Spleen (tissue), 11 donors: Measurements from ENCODE around the gene SMARCE1. TPM values are rescaled to one million over a fixed set of nuclear protein-coding genes. Genes with fewer than 3 reads are reported as not detected.

Source experiments
- DNase-seq: peaks from one replicate; pipeline ENCODE4 v3.0.0-alpha.2; 2020
- H3K27ac ChIP-seq, 8 donors: fragments of 200-600 bp; sonication (generic) in 7 of 8; 1 replicate in 4 of 8; 2 replicates in 4 of 8; pipeline versions ENCODE4 v1.5.0 to v1.8.0; 2016 to 2021; ENCODE audit warnings: inconsistent platforms in 4 of 8, mild to moderate bottlenecking in 4 of 8, moderate library complexity in 1 of 8
- H3K27me3 ChIP-seq, 7 donors: fragments of 200-600 bp; sonication (generic) in 6 of 7; replicated peaks in 1 of 7; 1 replicate in 4 of 7; 2 replicates in 3 of 7; pipeline versions ENCODE4 v1.5.0 to v1.8.0; 2016 to 2021; ENCODE audit warnings: inconsistent platforms in 3 of 7, mild to moderate bottlenecking in 1 of 7
- H3K36me3 ChIP-seq, 6 donors: fragments of 200-600 bp; sonication (generic) in 5 of 6; 1 replicate in 4 of 6; 2 replicates in 2 of 6; pipeline versions ENCODE4 v1.5.0 to v1.8.0; 2016 to 2021; ENCODE audit warnings: inconsistent platforms in 2 of 6
- H3K4me1 ChIP-seq, 6 donors: fragments of 200-600 bp; sonication (generic) in 5 of 6; 1 replicate in 3 of 6; 2 replicates in 3 of 6; pipeline versions ENCODE4 v1.5.0 to v1.8.0; 2016 to 2021; ENCODE audit warnings: inconsistent platforms in 3 of 6
- H3K4me3 ChIP-seq, 8 donors: fragments of 200-600 bp; sonication (generic) in 7 of 8; 1 replicate in 4 of 8; 2 replicates in 4 of 8; pipeline versions ENCODE4 v1.5.0 to v1.8.0; 2016 to 2021; ENCODE audit warnings: inconsistent platforms in 4 of 8, mild to moderate bottlenecking in 4 of 8, moderate library complexity in 2 of 8
- H3K9me3 ChIP-seq, 8 donors: fragments of 200-600 bp; sonication (generic) in 7 of 8; 1 replicate in 4 of 8; 2 replicates in 4 of 8; pipeline versions ENCODE4 v1.5.0 to v1.8.0; 2016 to 2021; ENCODE audit warnings: inconsistent platforms in 4 of 8
- CTCF ChIP-seq, 11 experiments: fragments of 200-600 bp in 7 of 11; fragments of 450-650 bp in 4 of 11; sonication (generic) in 4 of 11; IDR thresholded peaks in 8 of 11; conservative IDR thresholded peaks in 3 of 11; 1 replicate in 7 of 11; 2 replicates in 4 of 11; pipeline versions ENCODE4 v1.4.0 to v1.8.0; 2016 to 2021; ENCODE audit warnings: antibody characterized with exemption in 11 of 11, inconsistent platforms in 4 of 11, mild to moderate bottlenecking in 1 of 11
- POLR2A ChIP-seq, 3 donors: fragments of 450-650 bp; IDR thresholded peaks; one replicate each; pipeline ENCODE4 v1.5.1; 2017; ENCODE audit warnings: antibody characterized with exemption in 3 of 3, mild to moderate bottlenecking in 1 of 3
- POLR2AphosphoS5 ChIP-seq, 3 donors: sonication (generic); formaldehyde crosslinking; IDR thresholded peaks; one replicate each; pipeline ENCODE4 v1.5.1; 2017; ENCODE audit warnings: antibody characterized with exemption in 3 of 3
- WGBS, 5 donors: extraction: QIAGEN DNeasy Blood & Tissue Kit in 3 of 5; methylation state at CpG; one replicate each; pipeline versions ENCODE4 v1.1.5 to v1.1.7; 2013 to 2018; 5-methylcytosine and 5-hydroxymethylcytosine counted together
- intact Hi-C: fragments of 100-400 bp; cut with DNase I; formaldehyde crosslinking; loops from one replicate; pipeline ENCODE4 v1.15.0; 2023; ENCODE audit warnings: low total_unique reads
- polyA plus RNA-seq, 3 donors: library from polyadenylated mRNA; stranded (reverse); fragments of 200-250 nt; gene quantifications; one replicate each; pipeline ENCODE4 v1.2.1, GENCODE V29; 2013
- total RNA-seq, 7 donors: library from RNA; depleted of rRNA in 3 of 7; stranded (reverse); fragments of >200 nt in 3 of 7; fragmentation: NEBNext Ultra II Directional in 4 of 7; extraction: Animal tissue kit (Norgen Biotek cat#: 25700) in 4 of 7; gene quantifications; one replicate each; pipeline versions ENCODE4 v1.1.0 to v1.2.1, GENCODE V29; 2016 to 2021
- donor health status: healthy with polysubstance abuse.
- donor health status: DM: no; HTN: no; CAD: no; lungs with moderate emphysema.
- donor health status: DM: no; HTN: no; CAD: no.
- donor health status: Bipolar disorder and iron deficiency.
- donor health status: healthy.
- donor health status: DM: no; HTN: no; CAD: no.
- donor health status: DM: yes; HTN: yes; CAD: no.

SMARCE1 gene
- total and polyA plus RNA-seq, 10 donors: 74.2 to 126 (median 89.4) TPM

- no peak for TF ChIP-seq CTCF (IDR thresholded peaks at IDR 0.05 in 8 of 11, conservative IDR thresholded peaks at IDR 0.05 in 3 of 11)
- peak in 1 of 3 donors; percentile 22 for TF ChIP-seq POLR2AphosphoS5 (IDR thresholded peaks at IDR 0.05)
- Histone ChIP-seq H3K27me3 (no peaks in the 10 kb centered on the region), H3K4me3 (peak overlapping the region in 1 of 8 donors; percentile 25), H3K4me1 (peaks cover 15 to 84% (median 36%) of the 10 kb centered on the region in 6 donors), H3K36me3 (no peaks in the 10 kb centered on the region), H3K9me3 (no peaks in the 10 kb centered on the region), H3K27ac (peak overlapping the region; percentile 43 to 90 (median 83))
- intact Hi-C loops: no loop called here
- 55 to 70% (median 66%) methylated on average over 7 of the region's 7 CpGs for WGBS, 5 donors
- DNase-seq: peak; percentile 66
These were observed 48.2 kb downstream of the SMARCE1 start for GRCh38 chr17:40599468-40599763.

DNA sequence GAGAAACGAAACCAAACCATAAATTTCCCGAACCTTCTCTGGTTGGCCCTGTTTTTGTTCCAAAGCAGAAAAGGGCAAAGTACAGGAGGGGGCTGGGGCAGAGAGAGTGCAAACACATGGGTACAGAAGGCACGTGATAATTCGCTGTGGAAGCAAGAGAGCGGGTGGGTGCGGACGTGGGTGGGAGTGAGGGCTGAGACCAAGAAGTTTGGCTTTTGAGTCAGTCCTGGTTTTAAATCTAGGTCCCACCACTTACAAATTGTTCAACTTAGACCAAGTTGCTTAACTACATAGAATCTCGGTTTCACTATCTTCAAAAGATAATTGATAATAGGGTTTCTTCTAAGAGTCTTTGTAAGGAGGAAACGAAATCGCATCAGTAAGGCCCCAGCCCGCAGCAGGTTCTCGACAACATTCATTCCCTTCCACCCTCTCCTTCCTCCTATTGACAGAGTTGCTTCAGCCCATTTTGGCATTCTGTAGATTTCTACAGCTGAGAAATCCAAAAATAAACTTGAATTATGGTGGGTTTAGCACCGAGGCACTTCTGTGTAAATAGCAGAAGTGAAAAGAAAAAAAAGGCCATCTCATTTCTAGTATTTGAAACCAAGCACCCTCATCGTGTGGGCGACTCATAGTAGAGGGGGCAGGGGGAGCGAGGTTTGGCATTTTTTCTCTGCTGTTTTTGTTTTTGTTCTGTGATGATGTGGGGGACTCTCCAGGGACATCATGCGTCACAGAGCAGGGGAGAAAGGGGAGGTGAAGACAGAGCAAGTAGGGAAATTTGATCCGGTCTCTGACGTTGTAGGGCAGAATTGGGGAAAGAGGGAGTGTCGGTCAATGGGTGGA is 48.8 kb downstream of the SMARCE1 start:
- H3K27ac ChIP-seq: peak overlapping the region; percentile 43 to 90 (median 83)
- H3K27me3 ChIP-seq: no peaks in the 10 kb centered on the region
- WGBS, 5 donors: 43 to 60% (median 50%) methylated on average over 20 of the region's 20 CpGs
- no peaks in the 10 kb centered on the region for H3K36me3 ChIP-seq
- H3K4me3 ChIP-seq: peak overlapping the region in 1 of 8 donors; percentile 25
- intact Hi-C loops: no loop called here
- peak; percentile 80 for DNase-seq
- TF ChIP-seq CTCF (IDR thresholded peaks at IDR 0.05 in 8 of 11, conservative IDR thresholded peaks at IDR 0.05 in 3 of 11) (no peak), POLR2AphosphoS5 (IDR thresholded peaks at IDR 0.05) (peak in 1 of 3 donors; percentile 60), POLR2A (IDR thresholded peaks at IDR 0.05) (no peak)
- peaks cover 15 to 79% (median 36%) of the 10 kb centered on the region in 6 donors for H3K4me1 ChIP-seq
- no peaks in the 10 kb centered on the region for H3K9me3 ChIP-seq

GRCh38 chr17:40598301-40598618 is 49.4 kb downstream of the SMARCE1 start:
- intact Hi-C loops: no loop called here
- H3K4me1 ChIP-seq: peaks cover 15 to 76% (median 36%) of the 10 kb centered on the region in 6 donors
- no peak for TF ChIP-seq CTCF (IDR thresholded peaks at IDR 0.05 in 8 of 11, conservative IDR thresholded peaks at IDR 0.05 in 3 of 11)
- TF ChIP-seq POLR2AphosphoS5 (IDR thresholded peaks at IDR 0.05): no peak
- TF ChIP-seq POLR2A (IDR thresholded peaks at IDR 0.05): no peak
- peak overlapping the region; percentile 43 to 90 (median 83) for H3K27ac ChIP-seq
- H3K36me3 ChIP-seq: no peaks in the 10 kb centered on the region
- peak; percentile 49 for DNase-seq
- WGBS, 5 donors: 59 to 80% (median 63%) methylated on average over 5 of the region's 5 CpGs
- no peaks in the 10 kb centered on the region for H3K9me3 ChIP-seq
- H3K27me3 ChIP-seq: no peaks in the 10 kb centered on the region
- H3K4me3 ChIP-seq: peak overlapping the region in 1 of 8 donors; percentile 25

- no peaks in the 10 kb centered on the region for H3K36me3 ChIP-seq
- no peaks in the 10 kb centered on the region for H3K9me3 ChIP-seq
- TF ChIP-seq CTCF (IDR thresholded peaks at IDR 0.05 in 8 of 11, conservative IDR thresholded peaks at IDR 0.05 in 3 of 11): no peak
- TF ChIP-seq POLR2A (IDR thresholded peaks at IDR 0.05): no peak
- no peak for TF ChIP-seq POLR2AphosphoS5 (IDR thresholded peaks at IDR 0.05)
- 66 to 77% (median 73%) methylated on average over 9 of the region's 9 CpGs for WGBS, 5 donors
- no peaks in the 10 kb centered on the region for H3K27me3 ChIP-seq
- peak overlapping the region; percentile 43 to 90 (median 83) for H3K27ac ChIP-seq
- DNase-seq: peak; percentile 80
- intact Hi-C loops: no loop called here
- peaks cover 15 to 70% (median 36%) of the 10 kb centered on the region in 6 donors for H3K4me1 ChIP-seq
- H3K4me3 ChIP-seq: no peak overlapping the region
These were observed 49.9 kb downstream of the SMARCE1 start for GRCh38 chr17:40597556-40598300.
